HepG2 (cell line): ENCODE data around the gene ARAP1. TPM values are rescaled to one million over a fixed set of nuclear protein-coding genes. Genes with fewer than 3 reads are reported as not detected.

ENCODE experiments used
- MED13 ChIP-seq: sonication (generic); formaldehyde crosslinking; IDR thresholded peaks from 2 replicates; pipeline ENCODE4 v1.5.0; 2020; ENCODE audit warnings: missing genetic modification reagents
- MEIS2 ChIP-seq: sonication (generic); formaldehyde crosslinking; IDR thresholded peaks from 2 replicates; pipeline ENCODE4 v1.9.0; 2021; ENCODE audit warnings: mild to moderate bottlenecking, missing genetic modification reagents
- MIER2 ChIP-seq: IDR thresholded peaks from 2 replicates; pipeline ENCODE4 v1.6.1; 2016; ENCODE audit warnings: missing biosample characterization, missing genetic modification reagents
- NR2F2 ChIP-seq: IDR thresholded peaks from 2 replicates; pipeline ENCODE4 v1.6.1; 2012; ENCODE audit warnings: low read depth, inconsistent platforms, borderline replicate concordance
- SALL1 ChIP-seq: sonication (generic); formaldehyde crosslinking; IDR thresholded peaks from 2 replicates; pipeline ENCODE4 v1.8.0; 2022; ENCODE audit warnings: mild to moderate bottlenecking, missing genetic modification reagents
- SOX5 ChIP-seq: IDR thresholded peaks from 2 replicates; pipeline ENCODE4 v1.6.1; 2016; ENCODE audit warnings: borderline replicate concordance
- SRSF4 ChIP-seq: fragments of 200-400 bp; formaldehyde crosslinking; IDR thresholded peaks from one replicate; pipeline ENCODE4 v1.6.1; 2018; ENCODE audit warnings: mild to moderate bottlenecking, low read depth, low read length, moderate library complexity; ENCODE audit not compliant: poor library complexity, severe bottlenecking
- TAF15 ChIP-seq: fragments of 200-400 bp; formaldehyde crosslinking; IDR thresholded peaks from one replicate; pipeline ENCODE4 v1.6.1; 2018; ENCODE audit warnings: mild to moderate bottlenecking, low read depth, low read length; ENCODE audit not compliant: poor library complexity, severe bottlenecking
- ZBTB7A ChIP-seq: sonication (generic); formaldehyde crosslinking; IDR thresholded peaks from 2 replicates; pipeline ENCODE4 v1.8.0; 2022; ENCODE audit warnings: mild to moderate bottlenecking, missing genetic modification reagents
- ZKSCAN8 ChIP-seq: IDR thresholded peaks from 2 replicates; pipeline ENCODE4 v1.6.1; 2016; ENCODE audit warnings: borderline replicate concordance, missing genetic modification reagents, missing compliant biosample characterization
- ZNF180 ChIP-seq: sonication (generic); formaldehyde crosslinking; IDR thresholded peaks from 2 replicates; pipeline ENCODE4 v1.4.0; 2020; ENCODE audit warnings: low read depth, missing genetic modification reagents, borderline replicate concordance
- ZNF343 ChIP-seq: sonication (generic); formaldehyde crosslinking; IDR thresholded peaks from 2 replicates; pipeline ENCODE4 v1.4.0; 2020; ENCODE audit warnings: mild to moderate bottlenecking, missing genetic modification reagents
- polyA plus RNA-seq, 8 experiments: library from polyadenylated mRNA; depleted of rRNA in 3 of 8; stranded (reverse) in 7 of 8; unstranded in 1 of 8; fragments of >200 nt; fragmentation: Illumina TruSeq in 4 of 8; extraction: Trizol in 4 of 8; gene quantifications; 2 replicates each; pipeline versions ENCODE4 v1.2.1 to v1.2.3, GENCODE V29; 2011 to 2016; ENCODE audit warnings: low read depth in 4 of 8, missing spikeins in 1 of 8, mixed read lengths in 1 of 8; ENCODE audit not compliant: insufficient read depth in 1 of 8
- total RNA-seq, 5 experiments: library from RNA; depleted of rRNA; stranded (reverse); fragments of >200 nt; fragmentation: Illumina TruSeq; extraction: Trizol; gene quantifications; 2 replicates each; pipeline ENCODE4 v1.2.3, GENCODE V29; 2016; ENCODE audit warnings: low read depth in 1 of 5
- TF ChIP-seq, protein P1 (sequence below): sonication (generic); formaldehyde crosslinking; conservative IDR thresholded peaks from 2 replicates; pipeline ENCODE4 v1.8.0; 2022; ENCODE audit warnings: low read depth, missing genetic modification reagents
- TF ChIP-seq, protein P2 (sequence below): sonication (generic); formaldehyde crosslinking; IDR thresholded peaks from 2 replicates; pipeline ENCODE4 v1.4.0; 2020; ENCODE audit warnings: missing genetic modification reagents, borderline replicate concordance
- TF ChIP-seq, protein P3 (sequence below): sonication (generic); formaldehyde crosslinking; IDR thresholded peaks from 2 replicates; pipeline ENCODE4 v1.5.0; 2020; ENCODE audit warnings: missing genetic modification reagents
- TF ChIP-seq, protein P4 (sequence below): sonication (generic); formaldehyde crosslinking; IDR thresholded peaks from 2 replicates; pipeline ENCODE4 v1.4.0; 2020; ENCODE audit warnings: missing genetic modification reagents; ENCODE audit errors: not compliant biosample characterization
- TF ChIP-seq, protein P5 (sequence below): sonication (generic); formaldehyde crosslinking; IDR thresholded peaks from 2 replicates; pipeline ENCODE4 v1.5.0; 2020; ENCODE audit warnings: missing genetic modification reagents
- TF ChIP-seq, protein P6 (sequence below): sonication (generic); formaldehyde crosslinking; IDR thresholded peaks from 2 replicates; pipeline ENCODE4 v1.4.0; 2020; ENCODE audit warnings: missing genetic modification reagents, mild to moderate bottlenecking, borderline replicate concordance

Gene ARAP1
- total and polyA plus RNA-seq, 2 of the 13 experiments (the other 11 are each of a cell fraction or from before 2014, with no cell fraction given) = 43.2 to 55.5 TPM

DNA sequence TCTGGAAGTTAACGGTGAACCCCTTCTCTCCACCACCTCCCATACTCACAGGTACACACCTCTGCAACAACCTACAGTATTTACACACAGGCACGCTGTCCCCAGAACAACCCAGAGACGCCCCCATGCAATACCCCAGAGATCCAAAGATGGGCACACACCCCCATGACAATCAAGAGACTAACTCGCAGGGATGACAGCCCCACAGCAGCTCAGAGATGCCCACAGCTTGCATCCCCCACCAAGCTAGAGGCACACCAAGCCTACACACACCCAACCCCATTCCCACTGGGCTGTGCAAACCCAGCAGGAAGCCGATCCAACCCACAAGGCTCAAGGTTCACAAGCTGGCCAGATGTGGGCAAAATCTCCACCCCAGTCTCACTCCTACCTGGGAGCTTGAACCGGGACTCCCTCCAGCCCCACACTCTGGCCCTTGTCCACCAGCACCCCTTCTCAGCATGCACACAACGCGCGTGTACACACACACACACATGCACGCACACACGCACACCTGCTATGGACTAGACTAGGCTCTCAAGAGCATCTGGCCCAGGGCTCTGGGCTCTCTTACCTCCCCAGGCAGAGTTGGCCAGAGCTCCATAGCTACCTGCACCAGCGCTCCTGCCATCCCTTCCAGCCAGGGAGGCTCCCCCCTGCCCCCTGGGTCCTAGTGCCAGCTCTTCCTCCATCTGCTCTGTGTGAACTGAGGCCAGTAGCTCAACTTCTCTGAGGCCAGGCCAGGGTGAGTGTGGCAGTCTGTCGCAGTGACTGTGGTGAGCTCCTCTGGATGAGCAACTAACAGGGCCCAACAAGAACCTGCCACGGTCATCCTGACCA lies 30.1 kb upstream of the ARAP1 start (continued):
- no peak for TF ChIP-seq MEIS2 (CRISPR knock-in tag)
- peak; percentile 43; the same call in 1 of the 2 replicates for TF ChIP-seq SALL1 (CRISPR knock-in tag)
- TF ChIP-seq SOX5 = peak; percentile 5; the same call in 1 of the 2 replicates
- TF ChIP-seq MIER2 (CRISPR knock-in tag) = no peak
- peak; percentile 41; the same call in 1 of the 2 replicates for TF ChIP-seq MED13
- TF ChIP-seq SRSF4 = no peak
- TF ChIP-seq, protein P1, sequence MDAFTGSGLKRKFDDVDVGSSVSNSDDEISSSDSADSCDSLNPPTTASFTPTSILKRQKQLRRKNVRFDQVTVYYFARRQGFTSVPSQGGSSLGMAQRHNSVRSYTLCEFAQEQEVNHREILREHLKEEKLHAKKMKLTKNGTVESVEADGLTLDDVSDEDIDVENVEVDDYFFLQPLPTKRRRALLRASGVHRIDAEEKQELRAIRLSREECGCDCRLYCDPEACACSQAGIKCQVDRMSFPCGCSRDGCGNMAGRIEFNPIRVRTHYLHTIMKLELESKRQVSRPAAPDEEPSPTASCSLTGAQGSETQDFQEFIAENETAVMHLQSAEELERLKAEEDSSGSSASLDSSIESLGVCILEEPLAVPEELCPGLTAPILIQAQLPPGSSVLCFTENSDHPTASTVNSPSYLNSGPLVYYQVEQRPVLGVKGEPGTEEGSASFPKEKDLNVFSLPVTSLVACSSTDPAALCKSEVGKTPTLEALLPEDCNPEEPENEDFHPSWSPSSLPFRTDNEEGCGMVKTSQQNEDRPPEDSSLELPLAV (CRISPR knock-in tag) = no peak
- TF ChIP-seq, protein P2, sequence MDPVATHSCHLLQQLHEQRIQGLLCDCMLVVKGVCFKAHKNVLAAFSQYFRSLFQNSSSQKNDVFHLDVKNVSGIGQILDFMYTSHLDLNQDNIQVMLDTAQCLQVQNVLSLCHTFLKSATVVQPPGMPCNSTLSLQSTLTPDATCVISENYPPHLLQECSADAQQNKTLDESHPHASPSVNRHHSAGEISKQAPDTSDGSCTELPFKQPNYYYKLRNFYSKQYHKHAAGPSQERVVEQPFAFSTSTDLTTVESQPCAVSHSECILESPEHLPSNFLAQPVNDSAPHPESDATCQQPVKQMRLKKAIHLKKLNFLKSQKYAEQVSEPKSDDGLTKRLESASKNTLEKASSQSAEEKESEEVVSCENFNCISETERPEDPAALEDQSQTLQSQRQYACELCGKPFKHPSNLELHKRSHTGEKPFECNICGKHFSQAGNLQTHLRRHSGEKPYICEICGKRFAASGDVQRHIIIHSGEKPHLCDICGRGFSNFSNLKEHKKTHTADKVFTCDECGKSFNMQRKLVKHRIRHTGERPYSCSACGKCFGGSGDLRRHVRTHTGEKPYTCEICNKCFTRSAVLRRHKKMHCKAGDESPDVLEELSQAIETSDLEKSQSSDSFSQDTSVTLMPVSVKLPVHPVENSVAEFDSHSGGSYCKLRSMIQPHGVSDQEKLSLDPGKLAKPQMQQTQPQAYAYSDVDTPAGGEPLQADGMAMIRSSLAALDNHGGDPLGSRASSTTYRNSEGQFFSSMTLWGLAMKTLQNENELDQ (CRISPR knock-in tag) = no peak
- 0 out of 2 replicates have a peak, but pooled peaks have one; percentile 43 for TF ChIP-seq ZBTB7A (CRISPR knock-in tag)
- TF ChIP-seq, protein P3, sequence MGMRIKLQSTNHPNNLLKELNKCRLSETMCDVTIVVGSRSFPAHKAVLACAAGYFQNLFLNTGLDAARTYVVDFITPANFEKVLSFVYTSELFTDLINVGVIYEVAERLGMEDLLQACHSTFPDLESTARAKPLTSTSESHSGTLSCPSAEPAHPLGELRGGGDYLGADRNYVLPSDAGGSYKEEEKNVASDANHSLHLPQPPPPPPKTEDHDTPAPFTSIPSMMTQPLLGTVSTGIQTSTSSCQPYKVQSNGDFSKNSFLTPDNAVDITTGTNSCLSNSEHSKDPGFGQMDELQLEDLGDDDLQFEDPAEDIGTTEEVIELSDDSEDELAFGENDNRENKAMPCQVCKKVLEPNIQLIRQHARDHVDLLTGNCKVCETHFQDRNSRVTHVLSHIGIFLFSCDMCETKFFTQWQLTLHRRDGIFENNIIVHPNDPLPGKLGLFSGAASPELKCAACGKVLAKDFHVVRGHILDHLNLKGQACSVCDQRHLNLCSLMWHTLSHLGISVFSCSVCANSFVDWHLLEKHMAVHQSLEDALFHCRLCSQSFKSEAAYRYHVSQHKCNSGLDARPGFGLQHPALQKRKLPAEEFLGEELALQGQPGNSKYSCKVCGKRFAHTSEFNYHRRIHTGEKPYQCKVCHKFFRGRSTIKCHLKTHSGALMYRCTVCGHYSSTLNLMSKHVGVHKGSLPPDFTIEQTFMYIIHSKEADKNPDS (CRISPR knock-in tag) = no peak
- TF ChIP-seq ZNF343 (CRISPR knock-in tag) = no peak
- TF ChIP-seq, protein P4, sequence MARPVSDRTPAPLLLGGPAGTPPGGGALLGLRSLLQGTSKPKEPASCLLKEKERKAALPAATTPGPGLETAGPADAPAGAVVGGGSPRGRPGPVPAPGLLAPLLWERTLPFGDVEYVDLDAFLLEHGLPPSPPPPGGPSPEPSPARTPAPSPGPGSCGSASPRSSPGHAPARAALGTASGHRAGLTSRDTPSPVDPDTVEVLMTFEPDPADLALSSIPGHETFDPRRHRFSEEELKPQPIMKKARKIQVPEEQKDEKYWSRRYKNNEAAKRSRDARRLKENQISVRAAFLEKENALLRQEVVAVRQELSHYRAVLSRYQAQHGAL (CRISPR knock-in tag) = no peak
- TF ChIP-seq TAF15 = no peak
- TF ChIP-seq, protein P5, sequence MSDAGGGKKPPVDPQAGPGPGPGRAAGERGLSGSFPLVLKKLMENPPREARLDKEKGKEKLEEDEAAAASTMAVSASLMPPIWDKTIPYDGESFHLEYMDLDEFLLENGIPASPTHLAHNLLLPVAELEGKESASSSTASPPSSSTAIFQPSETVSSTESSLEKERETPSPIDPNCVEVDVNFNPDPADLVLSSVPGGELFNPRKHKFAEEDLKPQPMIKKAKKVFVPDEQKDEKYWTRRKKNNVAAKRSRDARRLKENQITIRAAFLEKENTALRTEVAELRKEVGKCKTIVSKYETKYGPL (CRISPR knock-in tag) = no peak
- TF ChIP-seq, protein P6, sequence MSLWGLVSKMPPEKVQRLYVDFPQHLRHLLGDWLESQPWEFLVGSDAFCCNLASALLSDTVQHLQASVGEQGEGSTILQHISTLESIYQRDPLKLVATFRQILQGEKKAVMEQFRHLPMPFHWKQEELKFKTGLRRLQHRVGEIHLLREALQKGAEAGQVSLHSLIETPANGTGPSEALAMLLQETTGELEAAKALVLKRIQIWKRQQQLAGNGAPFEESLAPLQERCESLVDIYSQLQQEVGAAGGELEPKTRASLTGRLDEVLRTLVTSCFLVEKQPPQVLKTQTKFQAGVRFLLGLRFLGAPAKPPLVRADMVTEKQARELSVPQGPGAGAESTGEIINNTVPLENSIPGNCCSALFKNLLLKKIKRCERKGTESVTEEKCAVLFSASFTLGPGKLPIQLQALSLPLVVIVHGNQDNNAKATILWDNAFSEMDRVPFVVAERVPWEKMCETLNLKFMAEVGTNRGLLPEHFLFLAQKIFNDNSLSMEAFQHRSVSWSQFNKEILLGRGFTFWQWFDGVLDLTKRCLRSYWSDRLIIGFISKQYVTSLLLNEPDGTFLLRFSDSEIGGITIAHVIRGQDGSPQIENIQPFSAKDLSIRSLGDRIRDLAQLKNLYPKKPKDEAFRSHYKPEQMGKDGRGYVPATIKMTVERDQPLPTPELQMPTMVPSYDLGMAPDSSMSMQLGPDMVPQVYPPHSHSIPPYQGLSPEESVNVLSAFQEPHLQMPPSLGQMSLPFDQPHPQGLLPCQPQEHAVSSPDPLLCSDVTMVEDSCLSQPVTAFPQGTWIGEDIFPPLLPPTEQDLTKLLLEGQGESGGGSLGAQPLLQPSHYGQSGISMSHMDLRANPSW (CRISPR knock-in tag) = no peak
- no peak for TF ChIP-seq ZNF180 (CRISPR knock-in tag)
- TF ChIP-seq NR2F2 = no peak
- TF ChIP-seq ZKSCAN8 (CRISPR knock-in tag) = no peak
